Uterus (tissue), 4 donors: ENCODE results near the gene UBE2K. TPM values are rescaled to one million over a fixed set of nuclear protein-coding genes. Genes with fewer than 3 reads are reported as not detected.
"Not testable (repeated sequence)": the region's sequence is repeated elsewhere in the genome, so short reads cannot be mapped to it uniquely, and the experiment has no call there.

ENCODE experiments used
- DNase-seq, 2 donors: peaks; one replicate each; pipeline ENCODE4 v3.0.0-alpha.2; 2019 to 2020
- H3K27ac ChIP-seq, 2 donors: fragments of 200-600 bp; sonication (generic); 1 replicate in 1 of 2; 2 replicates in 1 of 2; pipeline ENCODE4 v1.5.1; 2016 to 2018
- H3K27me3 ChIP-seq, 2 donors: fragments of 200-600 bp; sonication (generic); one replicate each; pipeline ENCODE4 v1.5.1; 2018 to 2019; ENCODE audit warnings: control low read depth in 1 of 2
- H3K36me3 ChIP-seq, 2 donors: fragments of 200-600 bp; sonication (generic); one replicate each; pipeline ENCODE4 v1.5.1; 2019; ENCODE audit warnings: control low read depth in 1 of 2
- H3K4me1 ChIP-seq, 2 donors: fragments of 200-600 bp; sonication (generic); one replicate each; pipeline ENCODE4 v1.5.1; 2018 to 2019; ENCODE audit warnings: control low read depth in 1 of 2
- H3K4me3 ChIP-seq, 2 donors: fragments of 200-600 bp; sonication (generic); 1 replicate in 1 of 2; 2 replicates in 1 of 2; pipeline ENCODE4 v1.5.1; 2018 to 2019; ENCODE audit warnings: mild to moderate bottlenecking in 1 of 2
- H3K9me3 ChIP-seq, 2 donors: fragments of 200-600 bp; sonication (generic); one replicate each; pipeline ENCODE4 v1.5.1; 2019; ENCODE audit warnings: control low read depth in 1 of 2
- CTCF ChIP-seq, 4 experiments: fragments of 200-600 bp in 2 of 4; fragments of 450-650 bp in 2 of 4; sonication (generic) in 2 of 4; IDR thresholded peaks; one replicate each; pipeline ENCODE4 v1.5.1; 2016 to 2019; ENCODE audit warnings: antibody characterized with exemption in 4 of 4, mild to moderate bottlenecking in 2 of 4, moderate library complexity in 1 of 4
- POLR2A ChIP-seq, 2 donors: fragments of 450-650 bp; IDR thresholded peaks; one replicate each; pipeline ENCODE4 v1.6.1; 2016; ENCODE audit warnings: antibody characterized with exemption in 2 of 2, mild to moderate bottlenecking in 1 of 2, moderate library complexity in 1 of 2
- intact Hi-C: fragments of 100-400 bp; cut with DNase I; formaldehyde crosslinking; loops from one replicate; pipeline ENCODE4 v1.15.1; 2023; ENCODE audit warnings: low total_unique reads
- total RNA-seq, 4 donors: library from RNA; depleted of rRNA in 3 of 4; stranded (reverse); fragments of >200 nt in 3 of 4; gene quantifications; one replicate each; pipeline versions ENCODE4 v1.1.0 to v1.2.4, GENCODE V29; 2014 to 2023
- donor health status: DM: yes; HTN: yes; CAD: no.

The UBE2K gene
- total RNA-seq, 4 donors from 2014 or later = 38.8 to 142 (median 61.5) TPM

- Histone ChIP-seq H3K4me3 (peak overlapping the region in 1 of 2 donors; percentile 61), H3K4me1 (peaks cover 0 to 6% of the 10 kb centered on the region in 2 donors), H3K27ac (peak overlapping the region in 1 of 2 donors; percentile 92), H3K27me3 (no peaks in the 10 kb centered on the region), H3K36me3 (no peaks in the 10 kb centered on the region), H3K9me3 (no peaks in the 10 kb centered on the region)
- intact Hi-C loops = loop anchor here (10.0 kb wide), 1 partner anchor 175 kb away; the partner anchor contains the start of gene UGDH
- TF ChIP-seq POLR2A (IDR thresholded peaks at IDR 0.05) (no peak), CTCF (IDR thresholded peaks at IDR 0.05) (no peak)
- DNase-seq = no peak
These were observed 1.9 kb downstream of the UBE2K start for GRCh38 chr4:39699687-39700409.

DNA sequence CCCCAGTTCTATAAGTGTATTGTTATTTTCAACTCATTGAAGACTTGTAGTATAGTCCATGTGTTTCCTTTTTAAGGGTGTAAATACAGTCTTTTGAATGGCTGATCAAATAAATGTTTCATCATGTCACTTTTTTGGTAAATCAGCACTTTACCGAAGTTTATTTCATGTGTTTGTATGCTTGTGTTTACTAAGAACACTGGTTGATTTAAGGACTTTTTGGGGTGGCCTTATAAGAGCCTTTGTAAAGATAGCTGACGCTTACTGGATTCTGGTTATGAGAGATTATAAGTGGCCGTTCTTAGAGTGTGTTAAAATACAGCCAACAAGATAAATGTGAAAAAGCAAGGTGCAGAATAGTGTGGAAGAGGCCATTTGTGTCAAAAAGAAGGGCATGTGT, 2.6 kb downstream of the UBE2K start:
- Histone ChIP-seq H3K4me1 (peaks cover 0 to 6% of the 10 kb centered on the region in 2 donors), H3K27me3 (no peaks in the 10 kb centered on the region), H3K27ac (no peak overlapping the region), H3K36me3 (no peaks in the 10 kb centered on the region), H3K4me3 (peak overlapping the region in 1 of 2 donors; percentile 61), H3K9me3 (no peaks in the 10 kb centered on the region)
- TF ChIP-seq CTCF (IDR thresholded peaks at IDR 0.05) = no peak
- no peak for TF ChIP-seq POLR2A (IDR thresholded peaks at IDR 0.05)
- DNase-seq = no peak
- intact Hi-C loops = no loop called here

GRCh38 chr4:39702716-39703115, 4.8 kb downstream of the UBE2K start:
- intact Hi-C loops = no loop called here
- no peak for DNase-seq
- Histone ChIP-seq H3K27me3 (no peaks in the 10 kb centered on the region), H3K27ac (no peak overlapping the region), H3K36me3 (no peaks in the 10 kb centered on the region), H3K9me3 (no peaks in the 10 kb centered on the region), H3K4me1 (peaks cover 0 to 6% of the 10 kb centered on the region in 2 donors), H3K4me3 (no peak overlapping the region)
- TF ChIP-seq CTCF (IDR thresholded peaks at IDR 0.05) = no peak
- no peak for TF ChIP-seq POLR2A (IDR thresholded peaks at IDR 0.05)

DNA sequence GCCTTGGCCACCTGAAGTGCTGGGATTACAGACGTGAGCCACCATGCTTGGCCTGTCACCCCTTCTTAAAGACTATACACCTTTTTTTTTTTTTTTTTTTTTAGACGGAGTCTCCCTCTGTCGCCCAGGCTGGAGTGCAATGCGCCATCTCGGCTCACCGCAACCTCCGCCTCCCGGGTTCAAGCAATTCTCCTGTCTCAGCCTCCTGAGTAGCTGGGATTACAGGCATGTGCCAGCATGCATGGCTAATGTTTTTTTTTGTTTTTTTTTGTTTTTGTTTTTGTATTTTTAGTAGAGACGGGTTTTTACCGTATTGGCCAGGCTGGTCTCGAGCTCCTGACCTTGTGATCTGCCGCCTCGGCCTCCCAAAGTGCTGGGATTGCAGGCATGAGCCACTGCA, 6.9 kb downstream of the UBE2K start:
- intact Hi-C loops, H3K9me3 ChIP-seq, H3K4me3 ChIP-seq, H3K4me1 ChIP-seq, H3K27me3 ChIP-seq, H3K27ac ChIP-seq, DNase-seq, H3K36me3 ChIP-seq: not testable (repeated sequence)

- Histone ChIP-seq H3K9me3 (no peaks in the 10 kb centered on the region), H3K4me3 (no peak overlapping the region), H3K4me1 (no peaks in the 10 kb centered on the region), H3K27me3 (no peaks in the 10 kb centered on the region), H3K36me3 (no peaks in the 10 kb centered on the region), H3K27ac (no peak overlapping the region)
- TF ChIP-seq CTCF (IDR thresholded peaks at IDR 0.05) (no peak), POLR2A (IDR thresholded peaks at IDR 0.05) (no peak)
- DNase-seq = no peak
- intact Hi-C loops = no loop called here
These were observed 8.4 kb downstream of the UBE2K start for GRCh38 chr4:39706334-39706733.
